ENCODE measurements around the gene OSBPL3. TPM values are rescaled to one million over a fixed set of nuclear protein-coding genes. Genes with fewer than 3 reads are reported as not detected.

The OSBPL3 gene
- total and polyA plus RNA-seq, 2 donors (not counting 3 experiments of a cell fraction or from before 2014, with no cell fraction given): 7.5 to 27.1 TPM

DNA sequence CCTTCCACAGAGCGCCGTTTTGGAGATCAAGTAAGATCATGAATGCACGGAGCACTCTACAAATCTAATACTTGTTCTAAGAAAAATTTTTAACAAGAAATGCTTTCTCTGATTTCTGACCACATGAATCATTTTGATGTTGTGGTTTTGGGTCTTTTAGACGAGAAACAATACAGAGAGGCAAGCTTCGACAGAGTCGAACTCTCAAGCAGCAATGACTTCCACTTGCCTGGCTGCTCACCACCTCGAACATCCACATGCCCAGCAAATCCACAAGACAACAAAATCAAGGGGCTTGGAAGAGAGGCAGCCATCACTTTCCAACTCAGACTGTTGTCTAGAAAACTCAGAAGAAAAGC, 153.3 kb downstream of the OSBPL3 start:
- FAIRE-seq (no peak), DNase-seq (ENCODE audit: low read depth, low spot score) (no peak)
- Histone ChIP-seq H3K9me1 (replicated peaks; ENCODE audit: control insufficient read depth, extremely low read depth, insufficient read depth, low read length) (no peaks in the 10 kb centered on the region), H3K79me2 (ENCODE audit: control insufficient read depth, insufficient read depth, low read length) (no peaks in the 10 kb centered on the region), H3K36me3 (ENCODE audit: control insufficient read depth in 2 of 2, extremely low read depth in 1 of 2, insufficient read depth in 2 of 2, low read length in 2 of 2) (no peaks in the 10 kb centered on the region), H4K20me1 (replicated peaks; ENCODE audit: control insufficient read depth, extremely low read depth, insufficient read depth, low read length) (no peaks in the 10 kb centered on the region), H3K9me3 (replicated peaks; ENCODE audit: control insufficient read depth, insufficient read depth, low read length) (no peaks in the 10 kb centered on the region), H3K9ac (replicated peaks; ENCODE audit: extremely low read depth, insufficient read depth, low read length) (no peak overlapping the region), H3K27me3 (ENCODE audit: control insufficient read depth in 2 of 2, insufficient read depth in 2 of 2, low read length in 2 of 2) (no peaks in the 10 kb centered on the region), H3K4me3 (replicated peaks in 1 of 3; ENCODE audit: insufficient read depth in 1 of 3, low read depth in 1 of 3, low read length in 3 of 3) (no peak overlapping the region), H2AFZ (ENCODE audit: low read depth, low read length) (no peak overlapping the region), H3K4me1 (ENCODE audit: control insufficient read depth, extremely low read depth, insufficient read depth, low read length) (peaks cover 24% of the 10 kb centered on the region), H3K27ac (ENCODE audit: insufficient read depth, low read depth, low read length) (no peak overlapping the region), H3K4me2 (ENCODE audit: insufficient read depth, low read length) (no peak overlapping the region)
- ChIA-PET POLR2A (no interaction called here), CTCF (interaction anchor here (0.7 to 3.5 kb wide), 10 partner anchors 10 to 272 kb away, joined by 3 to 22 read pairs (median 6); partner anchors contain the start of gene OSBPL3)
- TF ChIP-seq EZH2 (IDR thresholded peaks at IDR 0.05; ENCODE audit: borderline replicate concordance, low read depth, low read length, severe bottlenecking): no peak
- no peak for TF ChIP-seq MYC (IDR thresholded peaks at IDR 0.05; ENCODE audit: low read depth, low read length)
- TF ChIP-seq FOS (IDR thresholded peaks at IDR 0.05; ENCODE audit: borderline replicate concordance, insufficient read depth, low read length): no peak
- TF ChIP-seq POLR2AphosphoS5 (IDR thresholded peaks at IDR 0.05; ENCODE audit: insufficient read depth, low read depth, low read length): no peak
- TF ChIP-seq GATA2 (IDR thresholded peaks at IDR 0.05; ENCODE audit: insufficient read depth, insufficient read length, low read depth, low read length): no peak
- TF ChIP-seq MAX (IDR thresholded peaks at IDR 0.05; ENCODE audit: insufficient read depth, insufficient read length): no peak
- TF ChIP-seq POLR2A (IDR thresholded peaks at IDR 0.05; ENCODE audit: low read depth, low read length): no peak
- no peak for TF ChIP-seq JUN (IDR thresholded peaks at IDR 0.05; ENCODE audit: borderline replicate concordance, insufficient read depth, insufficient read length, low read depth)
- TF ChIP-seq, protein P1, sequence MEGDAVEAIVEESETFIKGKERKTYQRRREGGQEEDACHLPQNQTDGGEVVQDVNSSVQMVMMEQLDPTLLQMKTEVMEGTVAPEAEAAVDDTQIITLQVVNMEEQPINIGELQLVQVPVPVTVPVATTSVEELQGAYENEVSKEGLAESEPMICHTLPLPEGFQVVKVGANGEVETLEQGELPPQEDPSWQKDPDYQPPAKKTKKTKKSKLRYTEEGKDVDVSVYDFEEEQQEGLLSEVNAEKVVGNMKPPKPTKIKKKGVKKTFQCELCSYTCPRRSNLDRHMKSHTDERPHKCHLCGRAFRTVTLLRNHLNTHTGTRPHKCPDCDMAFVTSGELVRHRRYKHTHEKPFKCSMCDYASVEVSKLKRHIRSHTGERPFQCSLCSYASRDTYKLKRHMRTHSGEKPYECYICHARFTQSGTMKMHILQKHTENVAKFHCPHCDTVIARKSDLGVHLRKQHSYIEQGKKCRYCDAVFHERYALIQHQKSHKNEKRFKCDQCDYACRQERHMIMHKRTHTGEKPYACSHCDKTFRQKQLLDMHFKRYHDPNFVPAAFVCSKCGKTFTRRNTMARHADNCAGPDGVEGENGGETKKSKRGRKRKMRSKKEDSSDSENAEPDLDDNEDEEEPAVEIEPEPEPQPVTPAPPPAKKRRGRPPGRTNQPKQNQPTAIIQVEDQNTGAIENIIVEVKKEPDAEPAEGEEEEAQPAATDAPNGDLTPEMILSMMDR (IDR thresholded peaks at IDR 0.05; ENCODE audit: extremely low read depth in 1 of 2, insufficient read depth in 1 of 2, low read depth in 1 of 2, low read length in 2 of 2): no peak
- BruUV-seq (replicated peaks): no TSS peak
- dilution Hi-C loops (cut with MboI; ENCODE audit: extremely low pct_ligation_motif_present, low sequenced_read_pairs) (no loop called here), intact Hi-C loops (cut with micrococcal nuclease) (no loop called here)

Measured in endothelial cell of umbilical vein (primary cell).